ENCODE measurements around the gene LMF2.

LMF2 gene

GRCh38 chr22:50523806-50524675 lies 16.5 kb upstream of the LMF2 start:
- Histone ChIP-seq H3K79me2 (ENCODE audit: low read length) (peaks cover 22% of the 10 kb centered on the region), H3K27me3 (ENCODE audit: low read depth, low read length) (no peaks in the 10 kb centered on the region), H2AFZ (ENCODE audit: low read depth, low read length) (no peak overlapping the region), H3K4me3 (ENCODE audit: low read length) (peak overlapping the region; percentile 84), H3K4me2 (ENCODE audit: low read length) (peak overlapping the region; percentile 95), H3K9me3 (ENCODE audit: insufficient read depth, low read length) (no peaks in the 10 kb centered on the region), H3K36me3 (replicated peaks; ENCODE audit: low read depth, low read length) (peaks cover 4% of the 10 kb centered on the region), H3K9ac (ENCODE audit: low read length) (peak overlapping the region; percentile 92), H4K20me1 (ENCODE audit: insufficient read depth, low read length) (peaks cover 6% of the 10 kb centered on the region; the same call in 1 of the 2 replicates), H3K4me1 (ENCODE audit: low read length) (peaks cover 13% of the 10 kb centered on the region), H3K27ac (ENCODE audit: low read length) (no peak overlapping the region)
- no peak for TF ChIP-seq CTCF (IDR thresholded peaks at IDR 0.05; ENCODE audit: low read depth, low read length)
- no peak for TF ChIP-seq EZH2phosphoT487 (IDR thresholded peaks at IDR 0.05; ENCODE audit: low read depth)

- Histone ChIP-seq H3K27me3 (ENCODE audit: low read depth, low read length) (no peaks in the 10 kb centered on the region), H3K4me3 (ENCODE audit: low read length) (no peak overlapping the region), H3K9me3 (ENCODE audit: insufficient read depth, low read length) (no peaks in the 10 kb centered on the region), H3K27ac (ENCODE audit: low read length) (no peak overlapping the region), H2AFZ (ENCODE audit: low read depth, low read length) (no peak overlapping the region), H3K4me2 (ENCODE audit: low read length) (no peak overlapping the region), H3K9ac (ENCODE audit: low read length) (no peak overlapping the region), H3K4me1 (ENCODE audit: low read length) (peaks cover 13% of the 10 kb centered on the region), H3K79me2 (ENCODE audit: low read length) (peaks cover 22% of the 10 kb centered on the region), H4K20me1 (ENCODE audit: insufficient read depth, low read length) (peaks cover 6% of the 10 kb centered on the region; the same call in 1 of the 2 replicates), H3K36me3 (replicated peaks; ENCODE audit: low read depth, low read length) (peaks cover 4% of the 10 kb centered on the region)
- TF ChIP-seq EZH2phosphoT487 (IDR thresholded peaks at IDR 0.05; ENCODE audit: low read depth) (no peak), CTCF (IDR thresholded peaks at IDR 0.05; ENCODE audit: low read depth, low read length) (no peak)
Measured at GRCh38 chr22:50523458-50523805, 15.9 kb upstream of the LMF2 start.

DNA sequence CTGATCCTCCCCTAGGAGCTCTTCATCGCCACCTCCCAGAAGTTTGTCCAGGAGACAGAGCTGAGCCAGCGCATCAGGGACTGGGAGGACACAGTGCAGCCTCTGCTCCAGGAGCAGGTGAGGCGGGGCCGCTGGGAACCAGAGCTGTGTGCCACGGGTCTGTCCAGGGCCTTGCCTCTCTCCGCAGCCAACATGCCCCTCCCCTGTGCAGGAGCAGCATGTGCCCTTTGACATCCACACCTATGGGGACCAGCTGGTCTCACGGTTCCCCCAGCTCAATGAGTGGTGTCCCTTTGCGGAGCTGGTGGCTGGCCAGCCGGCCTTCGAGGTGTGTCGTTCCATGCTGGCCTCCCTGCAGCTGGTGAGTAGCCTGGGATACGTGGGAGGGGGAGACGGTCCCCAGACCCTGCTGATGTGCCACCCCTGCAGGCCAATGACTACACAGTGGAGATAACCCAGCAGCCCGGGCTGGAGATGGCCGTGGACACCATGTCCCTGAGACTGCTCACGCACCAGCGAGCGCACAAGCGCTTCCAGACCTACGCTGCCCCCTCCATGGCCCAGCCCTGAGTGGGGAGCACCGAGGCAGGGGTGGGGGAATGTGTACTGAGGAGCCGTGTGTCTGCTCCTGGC lies 15.4 kb upstream of the LMF2 start:
- H3K9me3 ChIP-seq (ENCODE audit: insufficient read depth, low read length): no peaks in the 10 kb centered on the region
- H3K36me3 ChIP-seq (replicated peaks; ENCODE audit: low read depth, low read length): peaks cover 4% of the 10 kb centered on the region
- no peak overlapping the region for H3K4me2 ChIP-seq (ENCODE audit: low read length)
- H4K20me1 ChIP-seq (ENCODE audit: insufficient read depth, low read length): peaks cover 6% of the 10 kb centered on the region; the same call in 1 of the 2 replicates
- no peak overlapping the region for H3K9ac ChIP-seq (ENCODE audit: low read length)
- peaks cover 13% of the 10 kb centered on the region for H3K4me1 ChIP-seq (ENCODE audit: low read length)
- H3K79me2 ChIP-seq (ENCODE audit: low read length): peaks cover 22% of the 10 kb centered on the region
- TF ChIP-seq CTCF (IDR thresholded peaks at IDR 0.05; ENCODE audit: low read depth, low read length) (no peak), EZH2phosphoT487 (IDR thresholded peaks at IDR 0.05; ENCODE audit: low read depth) (no peak)
- no peak overlapping the region for H2AFZ ChIP-seq (ENCODE audit: low read depth, low read length)
- H3K27ac ChIP-seq (ENCODE audit: low read length): no peak overlapping the region
- no peaks in the 10 kb centered on the region for H3K27me3 ChIP-seq (ENCODE audit: low read depth, low read length)
- H3K4me3 ChIP-seq (ENCODE audit: low read length): no peak overlapping the region

GRCh38 chr22:50522208-50522805 lies 14.8 kb upstream of the LMF2 start:
- H3K36me3 ChIP-seq (replicated peaks; ENCODE audit: low read depth, low read length): peaks cover 4% of the 10 kb centered on the region

More at GRCh38 chr22:50522208-50522805, 14.8 kb upstream of the LMF2 start:
- Histone ChIP-seq H3K27me3 (ENCODE audit: low read depth, low read length) (no peaks in the 10 kb centered on the region), H3K9ac (ENCODE audit: low read length) (no peak overlapping the region), H2AFZ (ENCODE audit: low read depth, low read length) (no peak overlapping the region), H3K4me1 (ENCODE audit: low read length) (peaks cover 11% of the 10 kb centered on the region), H3K9me3 (ENCODE audit: insufficient read depth, low read length) (no peaks in the 10 kb centered on the region), H3K27ac (ENCODE audit: low read length) (no peak overlapping the region), H4K20me1 (ENCODE audit: insufficient read depth, low read length) (peaks cover 6% of the 10 kb centered on the region; the same call in 1 of the 2 replicates), H3K4me2 (ENCODE audit: low read length) (no peak overlapping the region), H3K4me3 (ENCODE audit: low read length) (no peak overlapping the region), H3K79me2 (ENCODE audit: low read length) (peaks cover 20% of the 10 kb centered on the region)
- no peak for TF ChIP-seq CTCF (IDR thresholded peaks at IDR 0.05; ENCODE audit: low read depth, low read length)
- no peak for TF ChIP-seq EZH2phosphoT487 (IDR thresholded peaks at IDR 0.05; ENCODE audit: low read depth)
